ENCODE results near the gene FILIP1L.

FILIP1L gene

GRCh38 chr3:99789011-99789721 is 325.1 kb downstream of the FILIP1L start:
- no peak for DNase-seq (ENCODE audit: low read depth)
